Esophagus mucosa (tissue), 1 donor: ENCODE measurements around the gene PTCSC3. TPM values are rescaled to one million over a fixed set of nuclear protein-coding genes. Genes with fewer than 3 reads are reported as not detected.
"Not testable (repeated sequence)": the region's sequence is repeated elsewhere in the genome, so short reads cannot be mapped to it uniquely, and the experiment has no call there.

Experiments
- ATAC-seq: fragments of 200-7000 bp; cut with Tn5 transposase; one replicate; pipeline ENCODE4 v1.9.1; 2020
- total RNA-seq: library from RNA; stranded (reverse); gene quantifications from one replicate; pipeline ENCODE4 v1.2.4, GENCODE V29; 2023
- donor health status: DM: yes; HTN: yes; CAD: no.

Gene PTCSC3
- total RNA-seq, 1 donor from 2014 or later: not detected

DNA sequence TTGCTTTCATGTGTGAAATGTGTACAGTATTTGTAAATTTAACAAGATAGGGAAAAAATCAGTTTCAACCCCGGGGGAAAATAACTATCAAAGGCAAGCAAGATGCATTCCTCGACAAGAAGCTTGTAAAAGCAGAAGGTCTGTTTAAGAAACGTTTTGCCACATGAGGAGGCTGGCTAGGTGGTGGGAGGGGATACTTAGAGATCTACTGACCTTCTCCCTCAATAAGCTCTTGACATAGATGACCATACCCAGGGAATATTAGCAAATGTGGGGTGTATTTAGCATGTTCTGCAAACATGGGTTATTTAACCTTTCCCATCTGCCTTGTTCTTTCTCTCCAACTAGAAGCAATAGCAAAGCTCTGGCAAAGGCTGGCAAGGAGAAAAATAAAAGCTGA, 4.9 kb downstream of the PTCSC3 start:
- no peak for ATAC-seq

DNA sequence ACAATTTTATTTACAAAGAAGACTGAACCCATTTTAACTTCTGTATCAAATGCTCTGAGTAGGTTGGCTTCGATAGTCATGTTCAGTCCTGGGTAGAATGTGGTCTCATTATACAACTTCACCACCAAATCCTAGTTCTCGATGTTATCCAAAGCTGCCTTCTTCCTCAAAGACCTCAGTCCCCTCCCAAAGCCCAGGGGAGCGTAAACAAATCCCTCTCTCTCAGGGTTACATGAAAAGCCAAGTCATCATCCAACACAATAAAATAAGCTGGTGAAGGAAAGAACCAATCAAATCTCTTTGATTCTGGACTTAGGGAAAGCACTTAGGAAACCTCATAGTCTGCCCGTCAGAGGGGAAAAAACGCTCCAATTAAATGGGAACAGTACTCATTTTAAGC, 9.1 kb downstream of the PTCSC3 start:
- ATAC-seq: no peak

DNA sequence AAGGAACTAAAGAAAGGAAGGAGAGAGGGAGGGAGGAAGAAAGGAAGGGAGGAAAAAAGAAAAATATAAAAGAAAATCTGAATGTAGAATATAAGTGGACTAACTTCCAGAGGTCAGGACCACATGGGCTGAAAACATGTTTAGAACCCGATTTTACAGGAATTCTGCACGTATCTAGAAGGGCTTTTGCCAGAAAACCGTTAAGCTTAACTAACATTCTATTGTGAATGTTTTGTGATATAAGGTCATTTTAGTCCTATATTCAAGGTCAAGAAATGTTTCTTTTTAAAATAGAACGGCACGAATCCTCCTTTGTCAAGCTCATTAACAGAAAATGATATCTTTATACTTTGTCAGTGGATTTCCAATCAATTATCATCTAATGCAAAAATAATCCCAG, 13.1 kb downstream of the PTCSC3 start:
- ATAC-seq: no peak

DNA sequence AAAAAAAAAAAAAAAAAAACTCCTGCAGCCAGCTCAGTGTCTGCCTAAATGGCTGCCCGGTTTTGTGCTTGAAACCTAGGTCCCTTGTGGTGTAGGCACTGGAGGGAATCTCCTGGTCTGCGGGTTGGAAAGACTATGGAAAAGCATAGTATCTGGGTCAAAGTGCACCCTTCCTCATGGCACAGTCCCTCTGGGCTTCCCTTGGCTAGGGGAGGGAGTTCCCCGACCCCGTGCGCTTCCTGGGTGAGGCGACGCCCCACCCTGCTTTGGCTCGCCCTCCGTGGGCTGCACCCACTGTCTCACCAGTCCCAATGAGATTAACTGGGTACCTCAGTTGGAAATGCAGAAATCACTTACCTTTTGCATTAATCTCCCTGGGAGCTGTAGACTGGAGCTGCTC, 14.3 kb downstream of the PTCSC3 start:
- no peak for ATAC-seq

DNA sequence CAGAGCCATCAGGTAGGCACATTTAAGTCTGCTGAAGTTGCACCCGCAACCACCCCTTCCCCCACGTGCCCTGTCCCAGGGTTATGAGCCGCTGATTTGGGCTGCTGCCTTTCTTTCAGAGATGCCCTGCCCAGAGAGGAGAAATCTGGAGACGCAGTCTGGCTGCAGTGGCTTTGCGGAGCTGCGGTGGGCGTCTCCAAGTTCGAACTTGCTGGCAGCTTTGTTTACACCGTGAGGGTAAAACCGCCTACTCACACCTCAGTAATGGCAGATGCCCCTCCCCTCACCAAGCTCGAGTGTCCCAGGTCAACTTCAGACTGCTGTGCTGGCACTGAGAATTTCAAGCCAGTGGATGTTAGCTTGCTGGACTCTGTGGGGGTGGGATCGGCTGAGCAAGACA, 14.7 kb downstream of the PTCSC3 start:
- ATAC-seq: no peak

DNA sequence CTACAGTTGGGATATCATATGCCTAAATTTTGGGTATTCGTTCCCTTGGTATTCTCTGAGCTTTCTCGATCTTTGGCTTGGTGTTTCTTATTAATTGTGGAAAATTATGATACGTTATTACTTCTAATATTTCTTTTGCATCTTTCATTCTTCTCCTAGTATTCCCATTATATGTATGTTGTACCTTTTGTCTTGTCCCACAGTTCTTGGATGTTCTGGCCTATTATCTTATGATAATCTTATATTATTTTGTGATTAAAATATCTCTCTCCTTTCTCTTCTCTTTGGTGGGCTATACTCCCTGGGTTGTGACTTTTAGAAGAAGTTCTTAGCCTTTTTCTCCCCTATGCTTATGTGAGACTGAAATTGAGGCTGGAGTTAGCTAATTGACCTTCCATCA, 25.2 kb downstream of the PTCSC3 start:
- no peak for ATAC-seq

DNA sequence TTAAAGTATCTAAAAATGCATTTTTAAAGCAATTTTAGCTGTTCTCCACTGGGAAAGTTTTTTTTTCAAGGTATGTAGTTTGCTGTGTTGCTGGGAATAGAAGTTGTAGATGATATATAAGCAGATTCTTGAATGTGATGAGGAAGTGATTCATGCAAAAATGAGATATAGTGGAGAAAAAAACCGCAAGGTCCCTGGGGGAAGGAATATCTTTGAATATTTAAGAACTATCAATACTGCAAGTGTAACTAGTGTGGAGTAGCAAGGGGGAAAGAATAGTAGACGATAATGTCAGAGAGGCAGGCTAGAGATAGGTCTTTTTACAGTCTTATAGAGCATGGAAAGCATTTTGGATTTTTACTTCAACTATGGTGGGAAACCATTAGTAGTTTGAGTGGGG, 42.5 kb downstream of the PTCSC3 start:
- no peak for ATAC-seq

DNA sequence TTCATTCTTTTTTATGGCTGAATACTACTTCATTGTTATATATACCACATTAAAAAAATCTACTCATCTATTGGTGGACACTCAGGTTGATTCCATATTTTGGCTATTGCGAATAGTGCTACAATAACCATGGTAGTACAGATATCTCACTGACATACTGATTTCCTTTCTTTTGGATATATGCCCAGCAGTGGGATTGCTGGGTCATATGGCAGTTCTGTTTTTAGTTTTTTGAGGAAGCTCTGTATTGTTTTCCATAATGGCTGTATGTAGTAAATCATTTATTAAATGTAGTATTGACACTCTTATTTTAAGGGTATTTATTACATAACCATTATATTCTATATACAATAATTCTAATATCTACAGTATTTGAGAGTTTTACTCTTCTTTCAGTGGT, 43.7 kb downstream of the PTCSC3 start:
- ATAC-seq: no peak

DNA sequence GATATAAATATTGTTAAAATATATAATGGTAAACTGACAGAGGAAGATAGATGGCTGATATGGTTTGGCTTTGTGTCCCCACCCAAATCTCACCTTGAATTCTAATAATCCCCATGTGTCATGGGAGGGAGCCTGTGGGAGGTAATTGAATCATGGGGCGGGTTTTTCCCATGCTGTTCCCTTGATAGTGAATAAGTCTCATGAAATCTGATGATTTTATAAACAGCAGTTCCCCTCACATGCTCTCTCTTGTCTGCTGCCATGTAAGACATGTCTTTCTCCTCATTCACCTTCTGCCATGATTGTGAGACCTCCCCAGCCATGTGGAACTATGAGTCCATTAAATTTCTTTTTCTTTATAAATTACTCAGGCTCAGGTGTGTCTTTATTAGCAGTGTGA, 46.3 kb downstream of the PTCSC3 start:
- ATAC-seq: no peak

DNA sequence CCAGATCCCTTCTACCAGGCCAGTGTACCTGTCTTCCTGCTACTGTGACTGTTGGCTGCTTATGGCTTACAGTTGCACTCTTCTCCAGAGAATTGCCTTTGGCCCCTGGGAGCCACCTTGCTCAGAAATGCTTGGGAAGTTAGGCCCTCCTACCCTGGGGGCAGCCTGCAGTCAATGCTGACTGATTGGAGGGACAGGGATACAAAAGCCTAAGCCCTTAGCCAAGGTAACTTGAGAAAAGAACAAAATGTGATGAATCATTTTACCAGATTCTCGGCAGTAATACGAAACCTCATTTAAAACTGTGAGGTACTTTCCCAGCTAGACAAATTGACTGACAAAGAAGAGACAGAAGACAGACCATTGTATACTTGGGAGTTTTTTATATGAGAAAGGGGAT, 47.3 kb downstream of the PTCSC3 start:
- ATAC-seq: no peak

DNA sequence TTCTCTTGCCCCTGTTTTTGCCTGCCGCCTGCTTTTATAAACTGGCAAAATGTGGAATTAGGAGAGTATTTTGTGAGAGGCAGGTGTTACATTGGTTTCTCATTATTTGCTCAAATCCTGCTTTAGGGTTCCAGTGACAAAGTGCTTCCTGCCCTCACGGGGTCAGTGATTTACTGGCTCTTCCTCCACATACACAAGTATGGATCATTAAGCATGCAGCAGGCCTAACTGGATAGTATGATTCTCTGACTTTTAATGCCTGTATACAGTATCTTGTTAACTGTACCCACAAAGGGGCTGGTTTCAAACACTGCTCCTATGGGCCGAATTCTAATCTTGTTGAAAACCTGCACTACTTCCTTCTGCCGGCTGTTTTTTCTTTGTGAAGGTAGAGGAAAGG, 63.2 kb downstream of the PTCSC3 start:
- ATAC-seq: no peak

DNA sequence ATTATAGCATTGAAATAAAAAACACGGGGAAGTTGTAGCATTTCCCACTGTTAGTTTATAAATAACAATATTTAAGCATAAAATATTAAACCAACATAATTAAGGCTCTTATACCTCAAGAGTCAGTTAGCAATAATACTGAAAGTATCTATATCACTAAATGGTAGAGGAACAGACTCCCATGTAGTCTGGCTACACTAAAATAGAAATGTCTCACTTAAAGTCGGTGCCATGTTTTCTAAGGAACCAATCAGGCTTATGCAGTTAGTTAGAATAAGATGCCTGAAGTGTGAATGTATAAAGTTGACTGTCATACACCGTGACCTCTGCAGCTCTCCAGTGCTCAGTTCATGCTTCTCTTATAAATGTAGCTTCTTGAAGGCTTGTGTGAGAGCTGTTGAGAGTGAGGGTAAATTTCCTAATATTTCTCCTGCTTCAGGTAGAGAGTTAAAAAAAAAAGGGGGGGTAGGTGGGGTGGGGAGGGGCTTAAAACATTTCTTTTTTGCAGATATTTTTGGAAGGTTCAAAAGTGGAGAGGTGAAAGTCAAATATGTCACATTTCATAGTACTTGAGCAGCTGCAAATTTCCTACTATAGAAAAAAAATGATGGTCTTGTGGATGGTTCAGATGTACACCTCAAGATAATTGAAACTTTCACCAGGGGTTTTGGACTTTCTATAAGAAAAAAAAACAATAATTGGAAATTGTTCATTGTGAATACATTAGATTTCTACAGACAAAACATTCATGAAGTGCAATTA, 64.5 kb downstream of the PTCSC3 start:
- ATAC-seq: no peak

DNA sequence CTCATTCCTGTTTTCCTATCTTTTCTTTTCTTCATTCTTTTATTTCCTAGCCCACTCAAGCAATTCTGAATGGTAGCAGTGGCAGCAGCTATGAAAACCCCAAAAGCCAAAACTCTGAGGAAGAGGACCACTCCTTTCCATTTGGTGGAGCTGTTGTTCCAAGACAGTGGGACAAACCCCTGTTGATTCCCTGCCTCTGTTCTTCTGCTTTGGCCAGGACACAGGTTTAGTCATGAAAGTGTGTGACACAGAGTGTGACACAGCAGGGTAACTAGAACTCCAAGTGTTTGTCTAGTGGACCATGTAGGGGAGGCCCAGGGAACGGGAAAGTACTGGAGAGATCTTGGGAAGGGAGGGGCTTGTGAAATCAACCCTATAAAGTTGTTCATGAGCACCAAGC, 71.1 kb downstream of the PTCSC3 start:
- ATAC-seq: peak; percentile 66

DNA sequence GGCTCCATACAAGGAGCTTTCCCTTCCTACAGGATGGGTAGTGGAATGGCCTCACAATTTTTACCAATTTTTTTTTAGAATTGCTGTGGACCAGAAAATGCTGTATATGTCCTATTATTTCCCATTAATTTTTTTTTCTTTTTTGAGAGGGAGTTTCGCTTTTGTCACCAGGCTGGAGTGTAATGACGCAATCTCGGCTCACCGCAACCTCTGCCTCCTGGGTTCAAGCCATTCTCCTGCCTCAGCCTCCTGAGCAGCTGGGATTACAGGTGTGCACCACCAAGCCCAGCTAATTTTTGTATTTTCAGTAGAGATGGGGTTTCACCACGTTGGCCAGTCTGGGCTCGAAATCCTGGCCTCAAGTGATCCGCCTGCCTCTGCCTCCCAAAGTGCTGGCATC, 72.3 kb downstream of the PTCSC3 start:
- ATAC-seq: not testable (repeated sequence)

DNA sequence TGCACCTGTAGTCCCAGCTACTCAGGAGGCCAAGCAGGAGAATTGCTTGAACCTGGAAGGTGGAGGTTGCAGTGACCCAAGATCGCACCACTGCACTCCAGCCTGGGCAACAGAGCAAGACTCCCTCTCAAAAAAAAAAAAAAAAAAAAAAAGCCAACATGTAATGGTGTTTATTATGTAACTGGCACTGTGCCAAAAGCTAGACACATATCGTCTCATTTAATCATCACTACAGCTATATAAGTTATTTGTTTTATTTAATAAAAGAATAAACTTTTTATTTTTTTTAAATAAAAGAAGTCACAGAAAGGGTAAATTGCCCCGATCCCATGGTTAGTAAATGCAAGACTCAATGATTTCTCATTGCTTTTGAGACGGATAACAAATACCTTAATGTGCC, 76.9 kb downstream of the PTCSC3 start:
- no peak for ATAC-seq

DNA sequence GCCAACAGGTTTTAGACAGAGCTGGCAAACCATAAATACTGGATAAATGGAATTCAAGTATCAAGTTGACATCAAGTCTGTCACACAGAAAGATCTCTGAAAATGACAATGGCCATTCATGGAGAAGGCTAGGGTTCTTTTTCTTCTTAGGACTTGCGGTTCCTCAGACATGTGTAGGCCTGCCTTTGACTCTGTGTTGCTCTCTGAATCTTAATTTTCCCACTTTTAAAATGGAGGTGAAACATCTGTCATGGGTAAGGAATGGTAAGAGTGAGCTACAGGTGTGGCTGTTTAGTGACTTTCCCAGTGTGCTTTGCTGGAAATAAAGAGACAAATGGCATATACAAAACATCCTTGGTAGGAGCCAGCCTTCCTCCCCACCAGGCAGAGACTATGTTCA, 79.2 kb downstream of the PTCSC3 start:
- no peak for ATAC-seq

DNA sequence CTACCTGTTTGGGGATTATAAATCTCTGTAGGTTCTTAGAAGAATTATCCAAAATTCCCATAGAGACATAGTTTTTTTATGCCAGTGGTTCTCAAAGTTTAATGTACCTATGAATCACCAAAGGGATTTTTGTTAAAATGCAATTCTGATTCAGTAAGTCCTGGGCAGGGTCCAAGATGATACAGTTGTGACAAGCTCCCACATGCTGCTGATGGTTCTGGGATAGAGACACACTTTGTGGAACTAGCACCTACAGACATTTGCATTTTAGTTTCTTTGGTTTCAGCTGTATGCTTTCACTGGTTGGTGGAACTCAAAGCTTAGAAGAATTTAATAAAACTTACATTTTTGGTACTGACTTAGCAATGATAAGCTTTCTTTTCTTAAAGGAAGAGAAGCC, 80.4 kb downstream of the PTCSC3 start:
- ATAC-seq: peak; percentile 71

DNA sequence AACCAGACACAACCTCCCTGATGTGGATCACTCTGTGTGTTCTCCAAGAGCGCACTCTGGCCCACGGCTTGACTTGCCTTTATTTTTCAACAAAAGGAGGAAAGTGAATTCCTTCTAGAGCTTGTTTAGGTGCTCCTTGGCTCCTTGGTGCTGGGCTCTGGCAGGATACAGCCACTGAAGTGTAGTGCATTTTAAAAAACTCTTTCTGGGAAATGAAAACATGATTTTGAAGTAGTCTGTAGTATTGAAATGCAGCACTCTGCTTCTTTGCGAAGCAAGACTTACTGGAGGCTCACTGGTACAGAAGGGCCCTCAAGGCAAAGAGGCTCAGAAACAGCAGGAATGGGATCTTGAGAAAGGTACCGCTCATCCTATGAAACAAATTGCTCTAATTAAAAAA, 81.6 kb downstream of the PTCSC3 start:
- no peak for ATAC-seq

DNA sequence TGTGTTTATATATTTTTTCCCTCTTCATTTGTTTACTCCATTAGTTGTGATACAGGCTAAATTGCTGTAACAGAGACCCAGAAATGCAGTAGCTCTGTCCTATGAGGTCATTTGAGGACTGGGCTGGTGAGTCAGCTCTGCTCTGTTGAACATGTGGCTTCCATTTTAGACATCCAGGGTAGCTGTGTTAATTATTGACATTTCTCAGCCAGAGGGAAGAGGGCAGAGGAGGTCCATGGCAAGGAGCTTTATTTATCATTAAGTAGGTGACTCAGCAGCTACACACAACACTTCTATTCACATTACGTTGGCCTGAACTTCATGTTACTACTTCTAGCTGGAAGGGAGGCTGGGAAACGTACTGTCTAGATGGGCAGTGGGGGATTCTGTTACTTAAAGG, 85.4 kb downstream of the PTCSC3 start:
- peak; percentile 69 for ATAC-seq

DNA sequence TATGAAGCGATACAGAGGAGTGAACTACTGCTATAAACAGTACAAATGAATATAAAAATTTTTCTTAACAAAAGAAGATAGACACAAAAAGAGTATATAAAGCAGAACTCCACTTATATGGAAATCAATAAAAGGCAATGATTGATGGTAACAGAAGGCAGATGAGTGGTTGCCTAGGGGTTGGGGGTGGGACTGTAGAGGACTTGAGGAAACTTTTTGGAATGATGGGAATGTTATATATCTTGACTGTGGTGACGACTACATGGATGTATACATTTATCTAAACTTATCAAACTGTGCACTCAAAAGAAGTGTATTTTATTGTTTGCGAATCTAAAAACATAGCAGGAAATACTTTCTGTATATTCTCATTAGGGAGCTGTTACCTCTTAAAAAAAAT, 89.1 kb downstream of the PTCSC3 start:
- no peak for ATAC-seq

DNA sequence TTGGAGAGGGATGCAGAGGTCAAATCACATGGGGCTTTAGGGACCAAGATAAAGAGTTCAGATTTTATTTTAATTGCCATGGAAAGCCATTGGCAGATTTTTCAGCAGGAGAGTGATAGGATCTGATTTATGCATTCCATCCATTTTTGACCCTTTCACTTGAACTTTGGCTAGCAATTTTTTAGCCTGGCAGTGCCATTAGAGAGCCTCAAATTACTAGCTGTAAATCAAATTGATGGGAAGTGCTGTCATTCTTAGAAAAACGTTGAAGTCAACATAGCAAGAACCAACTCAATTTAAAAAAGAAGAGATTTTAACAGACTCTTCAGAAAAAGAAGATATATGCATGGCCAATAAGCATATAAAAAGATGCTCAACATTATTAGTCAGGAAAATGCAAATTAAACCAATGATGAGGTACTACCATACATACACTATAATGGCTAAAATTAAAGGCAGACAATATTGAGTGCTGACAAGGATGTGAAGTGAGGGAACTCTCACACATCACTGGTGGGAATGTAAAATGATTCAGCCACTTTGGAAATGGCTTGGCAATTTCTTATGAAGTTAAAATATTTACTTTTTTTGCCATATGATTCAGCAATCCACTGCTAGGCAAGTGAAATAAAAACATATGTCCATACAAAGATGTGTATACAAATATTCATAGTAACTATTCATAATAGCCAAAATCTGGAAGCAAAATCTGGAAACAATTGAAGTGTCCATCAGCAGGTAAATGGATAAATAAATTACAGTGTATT, 89.7 kb downstream of the PTCSC3 start:
- ATAC-seq: no peak

DNA sequence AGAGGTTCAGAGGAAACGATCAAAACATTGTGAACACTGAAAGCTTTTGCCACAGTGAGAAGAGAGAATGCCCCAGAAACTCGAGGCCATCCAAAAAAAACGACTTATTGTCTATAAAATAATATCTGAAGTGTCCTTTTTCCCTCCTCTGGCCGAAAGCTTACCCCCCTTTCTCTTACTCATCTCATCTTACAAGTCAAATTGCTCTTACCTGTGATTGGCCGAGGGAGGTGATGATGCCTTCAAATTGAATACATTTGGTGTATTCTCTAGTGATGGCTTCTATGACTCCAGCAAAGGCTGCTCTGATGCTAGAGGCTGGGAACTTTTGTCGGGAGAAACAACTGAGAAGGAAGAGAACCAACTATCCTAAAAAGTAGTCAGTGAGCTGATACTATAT, 90.7 kb downstream of the PTCSC3 start:
- no peak for ATAC-seq
